Activated naive CD8-positive, alpha-beta T cell treated with anti-CD3 and anti-CD28 coated beads, Interleukin-2, amount 50 U/mL, for 24 hours (primary cell): ENCODE data around the gene UGT1A10.
"Not testable (repeated sequence)": the region's sequence is repeated elsewhere in the genome, so short reads cannot be mapped to it uniquely, and the experiment has no call there.

Experiments
- ATAC-seq: fragments of 150-1000 bp; cut with Tn5 transposase; one replicate; pipeline ENCODE4 v1.10.0; 2021
- DNase-seq: peaks from one replicate; pipeline ENCODE4 v3.0.0; 2021
- H3K27ac Mint-ChIP-seq: one replicate; pipeline ENCODE4 v1.8.0; 2021; ENCODE audit warnings: mild to moderate bottlenecking, mixed read lengths
- H3K27me3 Mint-ChIP-seq: one replicate; pipeline ENCODE4 v1.8.0; 2021; ENCODE audit warnings: mixed read lengths
- H3K36me3 Mint-ChIP-seq: one replicate; pipeline ENCODE4 v1.8.0; 2021; ENCODE audit warnings: low read depth, mixed read lengths
- H3K4me1 Mint-ChIP-seq: one replicate; pipeline ENCODE4 v1.8.0; 2021; ENCODE audit warnings: mixed read lengths
- H3K4me3 Mint-ChIP-seq: one replicate; pipeline ENCODE4 v1.8.0; 2021; ENCODE audit warnings: mild to moderate bottlenecking, moderate library complexity, mixed read lengths
- H3K9me3 Mint-ChIP-seq: one replicate; pipeline ENCODE4 v1.8.0; 2021; ENCODE audit warnings: mixed read lengths

Gene UGT1A10

GRCh38 chr2:233693963-233694362, 57.7 kb downstream of the UGT1A10 start:
- H3K27me3 Mint-ChIP-seq, result no peaks in the 10 kb centered on the region

GRCh38 chr2:233698740-233699139, 62.5 kb downstream of the UGT1A10 start:
- ATAC-seq (no peak), DNase-seq (no peak)
- Mint-ChIP-seq H3K36me3 (no peaks in the 10 kb centered on the region), H3K9me3 (peaks cover 4% of the 10 kb centered on the region), H3K27ac (no peak overlapping the region), H3K27me3 (no peaks in the 10 kb centered on the region), H3K4me1 (no peaks in the 10 kb centered on the region), H3K4me3 (no peak overlapping the region)

More at GRCh38 chr2:233693963-233694362, 57.7 kb downstream of the UGT1A10 start:
- Mint-ChIP-seq H3K36me3 (no peaks in the 10 kb centered on the region), H3K4me3 (no peak overlapping the region), H3K4me1 (no peaks in the 10 kb centered on the region), H3K9me3 (peaks cover 4% of the 10 kb centered on the region), H3K27ac (no peak overlapping the region)
- DNase-seq, result no peak
- no peak for ATAC-seq

- no peaks in the 10 kb centered on the region for H3K27me3 Mint-ChIP-seq
Measured at GRCh38 chr2:233699424-233700027, 63.3 kb downstream of the UGT1A10 start.

GRCh38 chr2:233700028-233700635, 63.9 kb downstream of the UGT1A10 start:
- DNase-seq, result no peak
- no peak overlapping the region for H3K27ac Mint-ChIP-seq
- ATAC-seq, result no peak
- H3K36me3 Mint-ChIP-seq, result no peaks in the 10 kb centered on the region
- no peaks in the 10 kb centered on the region for H3K4me1 Mint-ChIP-seq
- no peak overlapping the region for H3K4me3 Mint-ChIP-seq
- no peaks in the 10 kb centered on the region for H3K27me3 Mint-ChIP-seq
- peaks cover 4% of the 10 kb centered on the region for H3K9me3 Mint-ChIP-seq

More at GRCh38 chr2:233699424-233700027, 63.3 kb downstream of the UGT1A10 start:
- no peak overlapping the region for H3K27ac Mint-ChIP-seq
- DNase-seq (no peak), ATAC-seq (no peak)
- H3K9me3 Mint-ChIP-seq, result peaks cover 4% of the 10 kb centered on the region
- no peak overlapping the region for H3K4me3 Mint-ChIP-seq
- no peaks in the 10 kb centered on the region for H3K36me3 Mint-ChIP-seq
- H3K4me1 Mint-ChIP-seq, result no peaks in the 10 kb centered on the region

GRCh38 chr2:233700842-233701241, 64.6 kb downstream of the UGT1A10 start:
- ATAC-seq, DNase-seq, H3K4me3 Mint-ChIP-seq, H3K27ac Mint-ChIP-seq, H3K36me3 Mint-ChIP-seq, H3K27me3 Mint-ChIP-seq, H3K9me3 Mint-ChIP-seq, H3K4me1 Mint-ChIP-seq: not testable (repeated sequence)

- DNase-seq (no peak), ATAC-seq (no peak)
- H3K9me3 Mint-ChIP-seq, result no peaks in the 10 kb centered on the region
- peaks cover 2% of the 10 kb centered on the region for H3K27me3 Mint-ChIP-seq
- H3K4me1 Mint-ChIP-seq, result no peaks in the 10 kb centered on the region
- no peak overlapping the region for H3K27ac Mint-ChIP-seq
- no peaks in the 10 kb centered on the region for H3K36me3 Mint-ChIP-seq
- no peak overlapping the region for H3K4me3 Mint-ChIP-seq
Measured at GRCh38 chr2:233702238-233702637, 66.0 kb downstream of the UGT1A10 start.

GRCh38 chr2:233705911-233706506, 69.8 kb downstream of the UGT1A10 start:
- Mint-ChIP-seq H3K4me1 (no peaks in the 10 kb centered on the region), H3K27me3 (peaks cover 4% of the 10 kb centered on the region), H3K27ac (no peak overlapping the region), H3K4me3 (no peak overlapping the region), H3K36me3 (no peaks in the 10 kb centered on the region), H3K9me3 (no peaks in the 10 kb centered on the region)
- no peak for ATAC-seq
- DNase-seq, result no peak

GRCh38 chr2:233706720-233707119, 70.5 kb downstream of the UGT1A10 start:
- DNase-seq (no peak), ATAC-seq (no peak)
- no peaks in the 10 kb centered on the region for H3K9me3 Mint-ChIP-seq

GRCh38 chr2:233707940-233708644, 71.8 kb downstream of the UGT1A10 start:
- Mint-ChIP-seq H3K4me3 (no peak overlapping the region), H3K27ac (no peak overlapping the region), H3K36me3 (no peaks in the 10 kb centered on the region), H3K9me3 (no peaks in the 10 kb centered on the region), H3K4me1 (no peaks in the 10 kb centered on the region), H3K27me3 (peaks cover 7% of the 10 kb centered on the region)
- no peak for ATAC-seq
- DNase-seq, result no peak

More at GRCh38 chr2:233706720-233707119, 70.5 kb downstream of the UGT1A10 start:
- H3K36me3 Mint-ChIP-seq, result no peaks in the 10 kb centered on the region
- H3K4me1 Mint-ChIP-seq, result no peaks in the 10 kb centered on the region
- H3K27ac Mint-ChIP-seq, result no peak overlapping the region
- peaks cover 7% of the 10 kb centered on the region for H3K27me3 Mint-ChIP-seq
- H3K4me3 Mint-ChIP-seq, result no peak overlapping the region

- Mint-ChIP-seq H3K4me3 (no peak overlapping the region), H3K4me1 (peaks cover 1% of the 10 kb centered on the region), H3K27ac (no peak overlapping the region), H3K9me3 (no peaks in the 10 kb centered on the region), H3K36me3 (no peaks in the 10 kb centered on the region), H3K27me3 (peaks cover 9% of the 10 kb centered on the region)
- DNase-seq (no peak), ATAC-seq (no peak)
Measured at GRCh38 chr2:233708942-233709341, 72.7 kb downstream of the UGT1A10 start.

- ATAC-seq (peak; percentile 68), DNase-seq (peak; percentile 77)
- H3K4me3 Mint-ChIP-seq, result no peak overlapping the region
- H3K27me3 Mint-ChIP-seq, result peaks cover 13% of the 10 kb centered on the region
- no peaks in the 10 kb centered on the region for H3K36me3 Mint-ChIP-seq
- H3K27ac Mint-ChIP-seq, result no peak overlapping the region
- H3K9me3 Mint-ChIP-seq, result no peaks in the 10 kb centered on the region
- H3K4me1 Mint-ChIP-seq, result peaks cover 2% of the 10 kb centered on the region
Measured at GRCh38 chr2:233711312-233712008, 75.2 kb downstream of the UGT1A10 start.

- Mint-ChIP-seq H3K27me3 (peaks cover 13% of the 10 kb centered on the region), H3K36me3 (no peaks in the 10 kb centered on the region), H3K4me3 (no peak within 1 kb of the TSS), H3K27ac (no peak within 1 kb of the TSS), H3K4me1 (peaks cover 2% of the 10 kb centered on the region), H3K9me3 (no peaks in the 10 kb centered on the region)
- ATAC-seq, result no peak
- DNase-seq, result no peak
Measured at GRCh38 chr2:233712611-233713261, 76.5 kb downstream of the UGT1A10 start, which contains the start of gene UGT1A5. UGT1A5 (plus strand) TSS chr2:233712907; CDS start chr2:233712992, 85 bp downstream.

- no peak overlapping the region for H3K27ac Mint-ChIP-seq
- H3K9me3 Mint-ChIP-seq, result no peaks in the 10 kb centered on the region
- no peak overlapping the region for H3K4me3 Mint-ChIP-seq
- no peaks in the 10 kb centered on the region for H3K36me3 Mint-ChIP-seq
- peaks cover 2% of the 10 kb centered on the region for H3K4me1 Mint-ChIP-seq
- H3K27me3 Mint-ChIP-seq, result peaks cover 13% of the 10 kb centered on the region
- ATAC-seq (no peak), DNase-seq (no peak)
Measured at GRCh38 chr2:233713262-233713615, 77.0 kb downstream of the UGT1A10 start.

GRCh38 chr2:233714121-233714520, 77.9 kb downstream of the UGT1A10 start:
- no peak overlapping the region for H3K27ac Mint-ChIP-seq
- H3K4me3 Mint-ChIP-seq, result no peak overlapping the region
- no peak for ATAC-seq
- H3K9me3 Mint-ChIP-seq, result no peaks in the 10 kb centered on the region
- H3K36me3 Mint-ChIP-seq, result no peaks in the 10 kb centered on the region
- H3K4me1 Mint-ChIP-seq, result peaks cover 2% of the 10 kb centered on the region
- DNase-seq, result no peak
- peaks cover 13% of the 10 kb centered on the region for H3K27me3 Mint-ChIP-seq
